ENCODE results near the gene SCUBE1.

The SCUBE1 gene

GRCh38 chr22:43179146-43179910 lies 163.8 kb downstream of the SCUBE1 start:
- DNase-seq (ENCODE audit: low spot score), result no peak

- DNase-seq (ENCODE audit: low spot score), result no peak
Measured at GRCh38 chr22:43177479-43177878, 165.7 kb downstream of the SCUBE1 start.

- no peak for DNase-seq (ENCODE audit: low spot score)
Measured at GRCh38 chr22:43176090-43176489, 167.1 kb downstream of the SCUBE1 start.

GRCh38 chr22:43174941-43175531 lies 168.1 kb downstream of the SCUBE1 start:
- DNase-seq (ENCODE audit: low spot score), result no peak

GRCh38 chr22:43173976-43174720 lies 169.0 kb downstream of the SCUBE1 start:
- DNase-seq (ENCODE audit: low spot score), result no peak

GRCh38 chr22:43173566-43173965 lies 169.6 kb downstream of the SCUBE1 start:
- no peak for DNase-seq (ENCODE audit: low spot score)

- DNase-seq (ENCODE audit: low spot score), result no peak
Measured at GRCh38 chr22:43172191-43172590, 171.0 kb downstream of the SCUBE1 start.

GRCh38 chr22:43171607-43172006 lies 171.6 kb downstream of the SCUBE1 start:
- no peak for DNase-seq (ENCODE audit: low spot score)

GRCh38 chr22:43171019-43171491 lies 172.1 kb downstream of the SCUBE1 start:
- no peak for DNase-seq (ENCODE audit: low spot score)

- no peak for DNase-seq (ENCODE audit: low spot score)
Measured at GRCh38 chr22:43170131-43170480, 173.1 kb downstream of the SCUBE1 start.

GRCh38 chr22:43169310-43170130 lies 173.7 kb downstream of the SCUBE1 start:
- no peak for DNase-seq (ENCODE audit: low spot score)

GRCh38 chr22:43168471-43169309 lies 174.5 kb downstream of the SCUBE1 start:
- DNase-seq (ENCODE audit: low spot score), result no peak

- DNase-seq (ENCODE audit: low spot score), result no peak
Measured at GRCh38 chr22:43167001-43167589, 176.1 kb downstream of the SCUBE1 start.

GRCh38 chr22:43166132-43166930 lies 176.8 kb downstream of the SCUBE1 start:
- no peak for DNase-seq (ENCODE audit: low spot score)

GRCh38 chr22:43164636-43165035 lies 178.5 kb downstream of the SCUBE1 start:
- no peak for DNase-seq (ENCODE audit: low spot score)

- DNase-seq (ENCODE audit: low spot score), result no peak
Measured at GRCh38 chr22:43163241-43163795, 179.9 kb downstream of the SCUBE1 start.

GRCh38 chr22:43162412-43163150 lies 180.6 kb downstream of the SCUBE1 start:
- no peak for DNase-seq (ENCODE audit: low spot score)

- DNase-seq (ENCODE audit: low spot score), result no peak
Measured at GRCh38 chr22:43160497-43161126, 182.6 kb downstream of the SCUBE1 start.
